H1 (cell line): ENCODE measurements around the gene HHIP. TPM values are rescaled to one million over a fixed set of nuclear protein-coding genes. Genes with fewer than 3 reads are reported as not detected.

Experiments
- CTCF ChIA-PET: fragments of 300-600 bp; sonication (Branson Sonifier 250); formaldehyde crosslinking; loops from one replicate; lab custom pipeline; 2021; ENCODE audit not compliant: partially characterized antibody; lab: Charles Lee
- POLR2A ChIA-PET: fragments of 300-600 bp; sonication (Branson Sonifier 250); formaldehyde crosslinking; loops from one replicate; lab custom pipeline; 2021; ENCODE audit warnings: inconsistent platforms; ENCODE audit not compliant: partially characterized antibody; lab: Charles Lee
- DNase-seq, 2 experiments: peaks; one replicate each; pipeline versions ENCODE4 v3.0.0 to v3.0.0-alpha.2; 2010 to 2022; ENCODE audit warnings: low spot score in 2 of 2, low read depth in 1 of 2, mixed read lengths in 1 of 2
- FAIRE-seq: peaks from 2 replicates; lab custom pipeline; 2011; peaks lifted over from hg19 to GRCh38; lab: Jason Lieb, UNC
- H2AFZ ChIP-seq: 2 replicates; pipeline ENCODE4 v1.8.1; 2012; ENCODE audit warnings: low read length, inconsistent platforms
- H2AK5ac ChIP-seq: 2 replicates; pipeline ENCODE4 v1.6.1; 2013; ENCODE audit warnings: low read depth, low read length
- H2BK120ac ChIP-seq: replicated peaks from 2 replicates; pipeline ENCODE3; 2013; ENCODE audit warnings: low read depth, low read length, inconsistent platforms
- H2BK12ac ChIP-seq: 2 replicates; pipeline ENCODE4 v1.6.1; 2013; ENCODE audit warnings: low read depth, low read length
- H2BK15ac ChIP-seq: 2 replicates; pipeline ENCODE4 v1.6.1; 2013; ENCODE audit warnings: low read length
- H2BK20ac ChIP-seq: 2 replicates; pipeline ENCODE4 v1.6.1; 2013; ENCODE audit warnings: low read length
- H2BK5ac ChIP-seq: 2 replicates; pipeline ENCODE4 v1.6.1; 2013; ENCODE audit warnings: low read depth, low read length
- H3K14ac ChIP-seq: 2 replicates; pipeline ENCODE4 v1.6.1; 2013; ENCODE audit warnings: inconsistent platforms; ENCODE audit not compliant: insufficient read length
- H3K18ac ChIP-seq: 2 replicates; pipeline ENCODE4 v1.6.1; 2013; ENCODE audit warnings: low read length; ENCODE audit errors: extremely low read depth
- H3K23ac ChIP-seq: 2 replicates; pipeline ENCODE4 v1.6.1; 2013; ENCODE audit warnings: inconsistent platforms; ENCODE audit not compliant: insufficient read length
- H3K23me2 ChIP-seq: 2 replicates; pipeline ENCODE4 v1.6.1; 2013; ENCODE audit warnings: low read depth, low read length
- H3K27ac ChIP-seq: 2 replicates; pipeline ENCODE4 v1.6.1; 2011; ENCODE audit warnings: low read depth, low read length, inconsistent platforms
- H3K27me3 ChIP-seq, 4 experiments: replicated peaks in 1 of 4; 1 replicate in 1 of 4; 2 replicates in 3 of 4; pipeline versions ENCODE4 v1.6.1 to v1.8.1; 2011 to 2013; ENCODE audit warnings: low read length in 3 of 4, mild to moderate bottlenecking in 3 of 4, inconsistent platforms in 2 of 4, mixed read lengths in 2 of 4, moderate library complexity in 1 of 4; ENCODE audit not compliant: control insufficient read depth in 3 of 4, insufficient read depth in 3 of 4; ENCODE audit errors: extremely low read depth in 1 of 4
- H3K36me3 ChIP-seq, 4 experiments: 2 replicates each; pipeline versions ENCODE4 v1.6.1 to v1.8.1; 2011 to 2013; ENCODE audit warnings: mild to moderate bottlenecking in 4 of 4, low read length in 3 of 4, moderate library complexity in 2 of 4, control low read depth in 1 of 4, inconsistent platforms in 1 of 4; ENCODE audit not compliant: insufficient read depth in 4 of 4, control insufficient read depth in 2 of 4
- H3K4ac ChIP-seq: replicated peaks from 2 replicates; pipeline ENCODE3; 2013; ENCODE audit warnings: low read length, low read depth, mixed read lengths, inconsistent platforms; ENCODE audit not compliant: insufficient read length
- H3K4me1 ChIP-seq, 4 experiments: replicated peaks in 1 of 4; 1 replicate in 1 of 4; 2 replicates in 3 of 4; pipeline versions ENCODE4 v1.6.1 to v1.8.1; 2011 to 2013; ENCODE audit warnings: low read length in 3 of 4, inconsistent platforms in 2 of 4, mixed read lengths in 1 of 4; ENCODE audit not compliant: insufficient read depth in 4 of 4, control insufficient read depth in 3 of 4
- H3K4me2 ChIP-seq, 2 experiments: 2 replicates each; pipeline versions ENCODE4 v1.6.1 to v1.8.1; 2011 to 2013; ENCODE audit warnings: low read depth in 2 of 2, low read length in 2 of 2, control low read depth in 1 of 2, inconsistent platforms in 1 of 2, mild to moderate bottlenecking in 1 of 2; ENCODE audit not compliant: insufficient read depth in 1 of 2
- H3K4me3 ChIP-seq, 4 experiments: fragments of 200-600, 300-600 bp in 1 of 4; sonication (generic), shearing (Covaris generic), sonication (Bioruptor Twin) in 1 of 4; 2 replicates each; pipeline versions ENCODE4 v1.5.1 to v1.8.1; 2011 to 2016; ENCODE audit warnings: low read length in 4 of 4, low read depth in 3 of 4, control low read depth in 2 of 4, inconsistent platforms in 2 of 4, mild to moderate bottlenecking in 2 of 4, mixed read lengths in 1 of 4, moderate library complexity in 1 of 4; ENCODE audit not compliant: insufficient read depth in 2 of 4; ENCODE audit errors: extremely low read depth in 1 of 4
- H3K56ac ChIP-seq: replicated peaks from 2 replicates; pipeline ENCODE3; 2013; ENCODE audit warnings: low read depth, mild to moderate bottlenecking, mixed read lengths, low read length, inconsistent platforms; ENCODE audit not compliant: insufficient read length
- H3K79me1 ChIP-seq: 2 replicates; pipeline ENCODE4 v1.6.1; 2013; ENCODE audit warnings: low read depth, low read length, control low read depth
- H3K79me2 ChIP-seq, 2 experiments: 2 replicates each; pipeline versions ENCODE4 v1.6.1 to v1.8.1; 2012 to 2013; ENCODE audit warnings: low read length in 2 of 2, mild to moderate bottlenecking in 2 of 2, inconsistent platforms in 1 of 2; ENCODE audit not compliant: insufficient read depth in 2 of 2, control insufficient read depth in 1 of 2
- H3K9ac ChIP-seq, 4 experiments: replicated peaks in 1 of 4; 1 replicate in 1 of 4; 2 replicates in 3 of 4; pipeline versions ENCODE4 v1.6.1 to v1.8.1; 2011 to 2013; ENCODE audit warnings: low read depth in 3 of 4, low read length in 3 of 4, control low read depth in 2 of 4, mild to moderate bottlenecking in 2 of 4, moderate library complexity in 2 of 4, inconsistent platforms in 1 of 4; ENCODE audit errors: extremely low read depth in 1 of 4
- H3K9me3 ChIP-seq, 2 experiments: 2 replicates each; pipeline versions ENCODE4 v1.6.1 to v1.8.1; 2012 to 2013; ENCODE audit warnings: mild to moderate bottlenecking in 2 of 2, moderate library complexity in 2 of 2, control low read depth in 1 of 2, inconsistent platforms in 1 of 2, low read depth in 1 of 2, low read length in 1 of 2, mixed read lengths in 1 of 2; ENCODE audit not compliant: insufficient read depth in 2 of 2
- H4K20me1 ChIP-seq, 2 experiments: replicated peaks in 1 of 2; 2 replicates each; pipeline versions ENCODE3 to v1.8.1; 2011 to 2013; ENCODE audit warnings: inconsistent platforms in 2 of 2, low read length in 2 of 2, mild to moderate bottlenecking in 1 of 2; ENCODE audit not compliant: insufficient read depth in 2 of 2, control insufficient read depth in 1 of 2
- H4K5ac ChIP-seq: 2 replicates; pipeline ENCODE4 v1.6.1; 2013; ENCODE audit warnings: low read length, low read depth, mixed read lengths, inconsistent platforms; ENCODE audit not compliant: insufficient read length
- H4K8ac ChIP-seq: 2 replicates; pipeline ENCODE4 v1.8.0; 2013; ENCODE audit warnings: mild to moderate bottlenecking, moderate library complexity, low read length, inconsistent platforms; ENCODE audit not compliant: insufficient read depth; ENCODE audit errors: extremely low read depth
- H4K91ac ChIP-seq: replicated peaks from 2 replicates; pipeline ENCODE3; 2013; ENCODE audit warnings: low read length, mixed read lengths, inconsistent platforms; ENCODE audit not compliant: insufficient read length
- BACH1 ChIP-seq: IDR thresholded peaks from 2 replicates; pipeline ENCODE4 v1.6.1; 2012; ENCODE audit warnings: low read length, improper control_type of control experiment
- PHF8 ChIP-seq: fragments of 200-600 bp; sonication (generic); conservative IDR thresholded peaks from 2 replicates; pipeline ENCODE4 v1.7.1; 2012; ENCODE audit warnings: low read depth, mild to moderate bottlenecking, inconsistent platforms, low read length, moderate library complexity
- SP2 ChIP-seq: IDR thresholded peaks from 2 replicates; pipeline ENCODE4 v1.6.1; 2012; ENCODE audit warnings: mild to moderate bottlenecking, low read length, inconsistent platforms
- SUZ12 ChIP-seq: fragments of 200-600 bp; sonication (generic); IDR thresholded peaks from 2 replicates; pipeline ENCODE4 v1.6.1; 2012; ENCODE audit warnings: mild to moderate bottlenecking, inconsistent platforms, low read length, moderate library complexity, mixed read lengths
- TAF1 ChIP-seq: IDR thresholded peaks from 2 replicates; pipeline ENCODE4 v1.6.1; 2011; ENCODE audit warnings: mild to moderate bottlenecking, low read depth, low read length
- WGBS, 2 experiments: shearing (Covaris generic) in 1 of 2; methylation state at CpG; one replicate each; pipeline versions ENCODE4 v1.1.6 to v1.1.7; 2013 to 2015; ENCODE audit warnings: low lambda C conversion rate in 2 of 2, mixed read lengths in 2 of 2, inconsistent platforms in 1 of 2, low coverage in 1 of 2, missing lambda C conversion rate in 1 of 2; ENCODE audit not compliant: insufficient replicate concordance in 2 of 2, insufficient coverage in 1 of 2, insufficient read length in 1 of 2; ENCODE audit errors: extremely low coverage in 1 of 2, missing lambda C conversion rate in 1 of 2; 5-methylcytosine and 5-hydroxymethylcytosine counted together
- long read RNA-seq, 2 experiments: library from RNA in 1 of 2; library from capped mRNA in 1 of 2; stranded (forward); transcript quantifications; one replicate each; pipeline ENCODE4 v2.0.0, GENCODE V29; 2021; ENCODE audit warnings: inconsistent platforms in 1 of 2
- polyA minus RNA-seq, 3 experiments: library from RNA; depleted of rRNA, polyadenylated mRNA; stranded (reverse); fragments of >200 nt; gene quantifications; 1 replicate in 2 of 3; 2 replicates in 1 of 3; pipeline ENCODE4 v1.2.3, GENCODE V29; 2011
- polyA plus RNA-seq, 7 experiments: library from polyadenylated mRNA; depleted of rRNA in 3 of 7; stranded (reverse) in 5 of 7; unstranded in 2 of 7; fragments of >200 nt in 5 of 7; fragments of 200-250 nt in 2 of 7; gene quantifications; 1 replicate in 5 of 7; 2 replicates in 1 of 7; 4 replicates in 1 of 7; pipeline versions ENCODE4 v1.2.1 to v1.2.3, GENCODE V29; 2011 to 2013; ENCODE audit warnings: missing spikeins in 2 of 7, mixed read lengths in 2 of 7
- total RNA-seq: library from RNA; stranded (reverse); fragmentation: NEBNext Ultra II Directional; extraction: Animal tissue kit (Norgen Biotek cat#: 25700); gene quantifications from 2 replicates; pipeline ENCODE4 v1.2.1, GENCODE V29; 2021

HHIP gene, protein sequence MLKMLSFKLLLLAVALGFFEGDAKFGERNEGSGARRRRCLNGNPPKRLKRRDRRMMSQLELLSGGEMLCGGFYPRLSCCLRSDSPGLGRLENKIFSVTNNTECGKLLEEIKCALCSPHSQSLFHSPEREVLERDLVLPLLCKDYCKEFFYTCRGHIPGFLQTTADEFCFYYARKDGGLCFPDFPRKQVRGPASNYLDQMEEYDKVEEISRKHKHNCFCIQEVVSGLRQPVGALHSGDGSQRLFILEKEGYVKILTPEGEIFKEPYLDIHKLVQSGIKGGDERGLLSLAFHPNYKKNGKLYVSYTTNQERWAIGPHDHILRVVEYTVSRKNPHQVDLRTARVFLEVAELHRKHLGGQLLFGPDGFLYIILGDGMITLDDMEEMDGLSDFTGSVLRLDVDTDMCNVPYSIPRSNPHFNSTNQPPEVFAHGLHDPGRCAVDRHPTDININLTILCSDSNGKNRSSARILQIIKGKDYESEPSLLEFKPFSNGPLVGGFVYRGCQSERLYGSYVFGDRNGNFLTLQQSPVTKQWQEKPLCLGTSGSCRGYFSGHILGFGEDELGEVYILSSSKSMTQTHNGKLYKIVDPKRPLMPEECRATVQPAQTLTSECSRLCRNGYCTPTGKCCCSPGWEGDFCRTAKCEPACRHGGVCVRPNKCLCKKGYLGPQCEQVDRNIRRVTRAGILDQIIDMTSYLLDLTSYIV
- total RNA-seq, result 0.84 and 1.3 TPM in 2 replicates
- polyA plus RNA-seq (2011; rRNA removed), result 0.05 and 0.28 TPM in 2 replicates
- 0.40 TPM for polyA plus RNA-seq (2011; cell fraction: cytosol; rRNA removed)
- polyA plus RNA-seq (2011; cell fraction: nucleus; rRNA removed), result 0.19 TPM
- polyA plus RNA-seq (2012, experiment 1 of 2), result 0.16 to 0.47 TPM (median 0.21 TPM) in 4 replicates
- polyA plus RNA-seq (2012, experiment 2 of 2), result 0.14 TPM
- polyA plus RNA-seq (2013, experiment 1 of 2), result 0.22 TPM
- 0.15 TPM for polyA plus RNA-seq (2013, experiment 2 of 2)
- polyA minus RNA-seq (2011; rRNA and poly(A)+ RNA removed), result under 0.01 and 0.10 TPM in 2 replicates
- not detected for polyA minus RNA-seq (2011; cell fraction: cytosol; rRNA and poly(A)+ RNA removed)
- 0.50 TPM for polyA minus RNA-seq (2011; cell fraction: nucleus; rRNA and poly(A)+ RNA removed)
- long read RNA-seq, experiment 1, partial matches to known transcripts, result 2 of 3 reads
- long read RNA-seq, experiment 1, other reads (novel, unspliced or antisense), result 0 of 3 reads
- long read RNA-seq, experiment 2, partial matches to known transcripts, result 1 of 2 reads
- long read RNA-seq, experiment 2, other reads (novel, unspliced or antisense), result 0 of 2 reads

- Histone ChIP-seq H2BK5ac (no peak within 1 kb of the TSS), H2BK15ac (no peak within 1 kb of the TSS), H3K4me2 (peak within 1 kb of the TSS; percentile 88 to 98), H4K5ac (no peak within 1 kb of the TSS), H2BK12ac (0 out of 2 replicates have a peak within 1 kb of the TSS, but pooled peaks have one; percentile 68), H2BK120ac (no peak within 1 kb of the TSS), H3K23ac (no peak within 1 kb of the TSS), H3K23me2 (peaks cover 7% of the 10 kb centered on the region; the same call in 1 of the 2 replicates), H3K4me1 (peaks cover 4 to 25% (median 12%) of the 10 kb centered on the region in 4 experiments; a peak in 6 of 7 replicates), H3K36me3 (no peaks in the 10 kb centered on the region), H3K27me3 (peaks cover 25 to 52% (median 49%) of the 10 kb centered on the region in 4 experiments), H4K20me1 (peaks cover 3 to 9% of the 10 kb centered on the region in 2 experiments), H3K9me3 (no peaks in the 10 kb centered on the region), H2AK5ac (no peak within 1 kb of the TSS), H4K8ac (no peak within 1 kb of the TSS), H4K91ac (no peak within 1 kb of the TSS), H2AFZ (no peak within 1 kb of the TSS), H3K79me2 (no peaks in the 10 kb centered on the region), H3K9ac (no peak within 1 kb of the TSS; a peak in 1 of 7 replicates), H3K56ac (no peak within 1 kb of the TSS), H3K4ac (no peak within 1 kb of the TSS), H3K18ac (no peak within 1 kb of the TSS; the same call in 1 of the 2 replicates), H3K4me3 (peak within 1 kb of the TSS; percentile 35 to 68 (median 52)), H3K27ac (no peak within 1 kb of the TSS), H3K14ac (no peak within 1 kb of the TSS), H3K79me1 (no peaks in the 10 kb centered on the region), H2BK20ac (no peak within 1 kb of the TSS)
- ChIA-PET POLR2A (no interaction called here), CTCF (interaction anchor here (0.6 to 1.4 kb wide), 2 partner anchors 32 to 39 kb away, joined by 3 to 4 read pairs; no protein-coding TSS in a partner anchor)
- 7% methylated on average over 28 of the region's 79 CpGs; no CpG with 5 or more reads in 1 of the 2 experiments for WGBS, 2 experiments
- peak in 1 of 2 experiments; percentile 64 for DNase-seq
- no peak for FAIRE-seq
- TF ChIP-seq PHF8, result no peak
- no peak for TF ChIP-seq SP2
- TF ChIP-seq SUZ12, result peak; percentile 37
- TF ChIP-seq TAF1, result 0 out of 2 replicates have a peak, but pooled peaks have one; percentile 15
- TF ChIP-seq BACH1, result 0 out of 2 replicates have a peak, but pooled peaks have one; percentile 29
Observed at GRCh38 chr4:144645631-144646522, at the start of gene HHIP. Gene HHIP (plus strand): TSS chr4:144646156. CDS start chr4:144646676, 520 bp downstream.
